ENCODE measurements around the gene MRPL4. TPM values are rescaled to one million over a fixed set of nuclear protein-coding genes. Genes with fewer than 3 reads are reported as not detected.

Gene MRPL4
- total and polyA plus RNA-seq, 2 experiments from 2014 or later: 92.0 to 171 TPM

GRCh38 chr19:10217085-10217484, 34.9 kb upstream of the MRPL4 start:
- H3K4me1 Mint-ChIP-seq: peaks cover 14% of the 10 kb centered on the region; the same call in 2 of the 3 replicates
- TF ChIP-seq REST (IDR thresholded peaks at IDR 0.05; ENCODE audit: unreplicated experiment) (no peak), ETS1 (IDR thresholded peaks at IDR 0.05) (no peak), CREB1 (CRISPR knock-in tag; IDR thresholded peaks at IDR 0.05; ENCODE audit: low read depth) (no peak), EZH2 (IDR thresholded peaks at IDR 0.05; ENCODE audit: low read depth, unreplicated experiment) (no peak), STAT1 (IDR thresholded peaks at IDR 0.05; ENCODE audit: unreplicated experiment) (no peak), EZH2phosphoT487 (IDR thresholded peaks at IDR 0.05; ENCODE audit: unreplicated experiment) (no peak), ZNF114 (CRISPR knock-in tag; IDR thresholded peaks at IDR 0.05) (no peak), POLR2AphosphoS5 (IDR thresholded peaks at IDR 0.05; ENCODE audit: low read depth) (no peak), JUNB (IDR thresholded peaks at IDR 0.05; ENCODE audit: unreplicated experiment) (no peak), NANOG (IDR thresholded peaks at IDR 0.05; ENCODE audit: borderline replicate concordance) (no peak), ZNF331 (CRISPR knock-in tag; IDR thresholded peaks at IDR 0.05; ENCODE audit: low read depth) (no peak)
- TF ChIP-seq, protein P1, sequence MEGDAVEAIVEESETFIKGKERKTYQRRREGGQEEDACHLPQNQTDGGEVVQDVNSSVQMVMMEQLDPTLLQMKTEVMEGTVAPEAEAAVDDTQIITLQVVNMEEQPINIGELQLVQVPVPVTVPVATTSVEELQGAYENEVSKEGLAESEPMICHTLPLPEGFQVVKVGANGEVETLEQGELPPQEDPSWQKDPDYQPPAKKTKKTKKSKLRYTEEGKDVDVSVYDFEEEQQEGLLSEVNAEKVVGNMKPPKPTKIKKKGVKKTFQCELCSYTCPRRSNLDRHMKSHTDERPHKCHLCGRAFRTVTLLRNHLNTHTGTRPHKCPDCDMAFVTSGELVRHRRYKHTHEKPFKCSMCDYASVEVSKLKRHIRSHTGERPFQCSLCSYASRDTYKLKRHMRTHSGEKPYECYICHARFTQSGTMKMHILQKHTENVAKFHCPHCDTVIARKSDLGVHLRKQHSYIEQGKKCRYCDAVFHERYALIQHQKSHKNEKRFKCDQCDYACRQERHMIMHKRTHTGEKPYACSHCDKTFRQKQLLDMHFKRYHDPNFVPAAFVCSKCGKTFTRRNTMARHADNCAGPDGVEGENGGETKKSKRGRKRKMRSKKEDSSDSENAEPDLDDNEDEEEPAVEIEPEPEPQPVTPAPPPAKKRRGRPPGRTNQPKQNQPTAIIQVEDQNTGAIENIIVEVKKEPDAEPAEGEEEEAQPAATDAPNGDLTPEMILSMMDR (conservative IDR thresholded peaks at IDR 0.05; ENCODE audit: low read depth in 2 of 2): no peak
- TF ChIP-seq, protein P2, sequence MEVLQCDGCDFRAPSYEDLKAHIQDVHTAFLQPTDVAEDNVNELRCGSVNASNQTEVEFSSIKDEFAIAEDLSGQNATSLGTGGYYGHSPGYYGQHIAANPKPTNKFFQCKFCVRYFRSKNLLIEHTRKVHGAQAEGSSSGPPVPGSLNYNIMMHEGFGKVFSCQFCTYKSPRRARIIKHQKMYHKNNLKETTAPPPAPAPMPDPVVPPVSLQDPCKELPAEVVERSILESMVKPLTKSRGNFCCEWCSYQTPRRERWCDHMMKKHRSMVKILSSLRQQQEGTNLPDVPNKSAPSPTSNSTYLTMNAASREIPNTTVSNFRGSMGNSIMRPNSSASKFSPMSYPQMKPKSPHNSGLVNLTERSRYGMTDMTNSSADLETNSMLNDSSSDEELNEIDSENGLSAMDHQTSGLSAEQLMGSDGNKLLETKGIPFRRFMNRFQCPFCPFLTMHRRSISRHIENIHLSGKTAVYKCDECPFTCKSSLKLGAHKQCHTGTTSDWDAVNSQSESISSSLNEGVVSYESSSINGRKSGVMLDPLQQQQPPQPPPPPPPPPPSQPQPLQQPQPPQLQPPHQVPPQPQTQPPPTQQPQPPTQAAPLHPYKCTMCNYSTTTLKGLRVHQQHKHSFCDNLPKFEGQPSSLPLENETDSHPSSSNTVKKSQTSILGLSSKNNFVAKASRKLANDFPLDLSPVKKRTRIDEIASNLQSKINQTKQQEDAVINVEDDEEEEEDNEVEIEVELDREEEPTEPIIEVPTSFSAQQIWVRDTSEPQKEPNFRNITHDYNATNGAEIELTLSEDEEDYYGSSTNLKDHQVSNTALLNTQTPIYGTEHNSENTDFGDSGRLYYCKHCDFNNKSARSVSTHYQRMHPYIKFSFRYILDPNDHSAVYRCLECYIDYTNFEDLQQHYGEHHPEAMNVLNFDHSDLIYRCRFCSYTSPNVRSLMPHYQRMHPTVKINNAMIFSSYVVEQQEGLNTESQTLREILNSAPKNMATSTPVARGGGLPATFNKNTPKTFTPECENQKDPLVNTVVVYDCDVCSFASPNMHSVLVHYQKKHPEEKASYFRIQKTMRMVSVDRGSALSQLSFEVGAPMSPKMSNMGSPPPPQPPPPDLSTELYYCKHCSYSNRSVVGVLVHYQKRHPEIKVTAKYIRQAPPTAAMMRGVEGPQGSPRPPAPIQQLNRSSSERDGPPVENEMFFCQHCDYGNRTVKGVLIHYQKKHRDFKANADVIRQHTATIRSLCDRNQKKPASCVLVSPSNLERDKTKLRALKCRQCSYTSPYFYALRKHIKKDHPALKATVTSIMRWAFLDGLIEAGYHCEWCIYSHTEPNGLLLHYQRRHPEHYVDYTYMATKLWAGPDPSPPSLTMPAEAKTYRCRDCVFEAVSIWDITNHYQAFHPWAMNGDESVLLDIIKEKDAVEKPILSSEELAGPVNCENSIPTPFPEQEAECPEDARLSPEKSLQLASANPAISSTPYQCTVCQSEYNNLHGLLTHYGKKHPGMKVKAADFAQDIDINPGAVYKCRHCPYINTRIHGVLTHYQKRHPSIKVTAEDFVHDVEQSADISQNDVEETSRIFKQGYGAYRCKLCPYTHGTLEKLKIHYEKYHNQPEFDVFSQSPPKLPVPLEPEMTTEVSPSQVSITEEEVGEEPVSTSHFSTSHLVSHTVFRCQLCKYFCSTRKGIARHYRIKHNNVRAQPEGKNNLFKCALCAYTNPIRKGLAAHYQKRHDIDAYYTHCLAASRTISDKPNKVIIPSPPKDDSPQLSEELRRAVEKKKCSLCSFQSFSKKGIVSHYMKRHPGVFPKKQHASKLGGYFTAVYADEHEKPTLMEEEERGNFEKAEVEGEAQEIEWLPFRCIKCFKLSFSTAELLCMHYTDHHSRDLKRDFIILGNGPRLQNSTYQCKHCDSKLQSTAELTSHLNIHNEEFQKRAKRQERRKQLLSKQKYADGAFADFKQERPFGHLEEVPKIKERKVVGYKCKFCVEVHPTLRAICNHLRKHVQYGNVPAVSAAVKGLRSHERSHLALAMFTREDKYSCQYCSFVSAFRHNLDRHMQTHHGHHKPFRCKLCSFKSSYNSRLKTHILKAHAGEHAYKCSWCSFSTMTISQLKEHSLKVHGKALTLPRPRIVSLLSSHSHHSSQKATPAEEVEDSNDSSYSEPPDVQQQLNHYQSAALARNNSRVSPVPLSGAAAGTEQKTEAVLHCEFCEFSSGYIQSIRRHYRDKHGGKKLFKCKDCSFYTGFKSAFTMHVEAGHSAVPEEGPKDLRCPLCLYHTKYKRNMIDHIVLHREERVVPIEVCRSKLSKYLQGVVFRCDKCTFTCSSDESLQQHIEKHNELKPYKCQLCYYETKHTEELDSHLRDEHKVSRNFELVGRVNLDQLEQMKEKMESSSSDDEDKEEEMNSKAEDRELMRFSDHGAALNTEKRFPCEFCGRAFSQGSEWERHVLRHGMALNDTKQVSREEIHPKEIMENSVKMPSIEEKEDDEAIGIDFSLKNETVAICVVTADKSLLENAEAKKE (CRISPR knock-in tag; IDR thresholded peaks at IDR 0.05): no peak
- H3K27me3 Mint-ChIP-seq (ENCODE audit: insufficient read depth, low read depth, poor library complexity): no peaks in the 10 kb centered on the region
- Histone ChIP-seq H2AFZ (no peak overlapping the region), H3F3A (replicated peaks; ENCODE audit: low read depth) (no peaks in the 10 kb centered on the region), H3K4me2 (no peak overlapping the region), H3K9me2 (ENCODE audit: insufficient read depth) (no peaks in the 10 kb centered on the region; the same call in 1 of the 2 replicates), H3K4me3 (no peak overlapping the region), H3K79me2 (replicated peaks; ENCODE audit: insufficient read depth) (no peaks in the 10 kb centered on the region), H3K4me1 (ENCODE audit: insufficient read depth) (no peaks in the 10 kb centered on the region), H3K27me3 (ENCODE audit: insufficient read depth) (no peaks in the 10 kb centered on the region), H3K27ac (ENCODE audit: low read depth) (no peak overlapping the region), H3K36me3 (ENCODE audit: insufficient read depth) (no peaks in the 10 kb centered on the region), H4K20me1 (replicated peaks; ENCODE audit: insufficient read depth) (no peaks in the 10 kb centered on the region)
- H3K4me3 Mint-ChIP-seq: no peak overlapping the region
- no peaks in the 10 kb centered on the region for H3K9me3 Mint-ChIP-seq
- no peaks in the 10 kb centered on the region for H3K36me3 Mint-ChIP-seq (ENCODE audit: low read depth)
- DNase-seq (ENCODE audit: low spot score) (no peak), ATAC-seq (no peak)
- H3K27ac Mint-ChIP-seq: no peak overlapping the region
